Activated T-helper 2 cell treated with anti-CD3 and anti-CD28 coated beads, Interferon-gamma antibody, Interleukin-2, Interleukin-4, amounts not matched to agents 10 μg/mL and 5 μg/mL and 100 μg/mL, durations not matched to agents 14 hours and 24 hours and 36 hours (primary cell): ENCODE results near the gene DOCK11. TPM values are rescaled to one million over a fixed set of nuclear protein-coding genes. Genes with fewer than 3 reads are reported as not detected.

Experiments
- DNase-seq: peaks from one replicate; pipeline ENCODE4 v3.0.0; 2021; ENCODE audit warnings: low spot score
- H3K27ac Mint-ChIP-seq: one replicate; pipeline ENCODE4 v1.8.0; 2021; ENCODE audit warnings: mixed read lengths
- H3K27me3 Mint-ChIP-seq: one replicate; pipeline ENCODE4 v1.8.0; 2021; ENCODE audit warnings: low read depth, mixed read lengths
- H3K36me3 Mint-ChIP-seq: one replicate; pipeline ENCODE4 v1.8.0; 2021; ENCODE audit warnings: low read depth, mixed read lengths
- H3K4me1 Mint-ChIP-seq: one replicate; pipeline ENCODE4 v1.8.0; 2021; ENCODE audit warnings: low read depth, mixed read lengths
- H3K4me3 Mint-ChIP-seq: one replicate; pipeline ENCODE4 v1.8.0; 2021; ENCODE audit warnings: low read depth, mild to moderate bottlenecking, moderate library complexity, mixed read lengths
- H3K9me3 Mint-ChIP-seq: one replicate; pipeline ENCODE4 v1.8.0; 2021; ENCODE audit warnings: mixed read lengths
- intact Hi-C: fragments of 100-400 bp; cut with micrococcal nuclease; formaldehyde crosslinking; loops from one replicate; pipeline ENCODE4 v1.15.1; 2023
- total RNA-seq: library from RNA; stranded (reverse); gene quantifications from 2 replicates; pipeline ENCODE4 v1.2.3, GENCODE V29; 2022

DOCK11 gene
- total RNA-seq, 1 donor from 2014 or later, result 31.8 TPM

DNA sequence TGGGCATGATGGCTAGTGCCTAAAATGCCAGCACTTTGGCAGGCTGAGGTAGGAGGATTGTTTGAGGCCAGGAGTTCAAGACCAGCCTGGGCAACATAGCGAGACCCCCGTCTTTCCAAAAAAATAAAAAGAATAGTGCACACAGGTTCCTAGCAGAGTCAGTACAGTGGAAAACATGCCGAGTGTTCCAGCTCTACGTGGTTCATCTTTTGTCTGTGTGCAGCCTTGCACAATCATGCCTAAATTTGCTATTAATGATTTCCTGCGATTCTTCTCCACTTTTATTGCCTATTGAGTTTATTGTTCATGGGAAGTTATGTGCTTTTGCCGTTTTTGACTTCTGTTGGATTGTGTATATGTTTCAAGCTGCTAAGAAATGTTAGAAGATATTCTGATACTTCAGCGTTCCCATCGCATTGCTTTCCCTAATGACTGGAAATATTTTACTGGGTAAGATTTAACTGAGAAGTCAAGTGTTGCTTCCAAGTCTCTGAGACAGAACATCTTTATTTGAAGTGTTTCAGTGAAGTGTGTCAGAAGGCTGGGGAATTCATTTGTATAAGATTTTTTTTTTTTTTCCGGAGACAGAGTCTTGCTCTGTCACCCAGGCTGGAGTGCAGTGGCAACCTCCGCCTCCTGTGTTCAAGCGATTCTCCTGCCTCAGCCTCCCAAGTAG, 11.3 kb downstream of the DOCK11 start:
- no peak overlapping the region for H3K4me3 Mint-ChIP-seq
- intact Hi-C loops, result no loop called here
- H3K4me1 Mint-ChIP-seq, result peaks cover 30% of the 10 kb centered on the region
- no peak overlapping the region for H3K27ac Mint-ChIP-seq
- no peaks in the 10 kb centered on the region for H3K9me3 Mint-ChIP-seq
- DNase-seq, result no peak
- peaks cover 39% of the 10 kb centered on the region for H3K36me3 Mint-ChIP-seq
- no peaks in the 10 kb centered on the region for H3K27me3 Mint-ChIP-seq

DNA sequence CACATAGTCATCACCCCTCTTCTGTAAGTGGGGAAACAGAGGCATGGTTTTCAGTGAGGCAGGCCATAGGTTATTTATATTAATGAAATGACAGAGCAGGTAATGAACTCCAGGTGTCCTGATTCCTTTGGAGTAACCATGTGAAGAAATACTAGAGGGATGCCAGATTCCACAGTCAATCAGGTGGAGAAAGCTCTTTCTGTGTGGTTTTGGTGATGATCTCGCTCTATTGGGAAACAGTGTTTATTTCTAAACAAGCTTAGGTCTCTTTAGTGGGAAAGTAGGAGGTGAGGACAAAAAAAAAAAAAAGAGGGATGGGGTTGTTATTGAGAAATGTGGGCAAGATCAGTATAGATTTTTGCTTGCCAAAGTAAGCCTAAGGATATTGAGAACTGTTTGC, 12.2 kb downstream of the DOCK11 start:
- Mint-ChIP-seq H3K9me3 (no peaks in the 10 kb centered on the region), H3K4me1 (peaks cover 22% of the 10 kb centered on the region), H3K4me3 (no peak overlapping the region), H3K36me3 (peaks cover 39% of the 10 kb centered on the region), H3K27ac (no peak overlapping the region), H3K27me3 (no peaks in the 10 kb centered on the region)
- intact Hi-C loops, result no loop called here
- no peak for DNase-seq

DNA sequence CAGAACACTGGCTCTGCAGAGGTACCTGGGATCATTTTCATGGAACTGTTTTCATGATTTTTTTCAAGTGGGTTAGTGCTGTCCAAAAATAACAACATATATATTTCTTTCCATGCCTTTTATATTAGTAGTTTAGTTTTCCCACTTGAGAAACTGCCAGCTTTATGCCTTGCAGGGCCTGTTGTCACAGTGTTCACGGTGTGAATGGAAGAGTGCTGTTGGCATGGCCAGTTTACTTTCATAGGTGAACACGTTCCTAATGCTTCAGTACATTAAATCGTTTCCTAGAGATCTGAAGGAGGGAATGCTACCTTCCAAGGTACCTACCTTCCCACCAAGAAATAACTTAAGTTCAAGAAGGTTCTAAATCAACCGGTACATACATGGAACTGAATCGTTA, 12.6 kb downstream of the DOCK11 start:
- intact Hi-C loops, result no loop called here
- Mint-ChIP-seq H3K27me3 (no peaks in the 10 kb centered on the region), H3K9me3 (peaks cover 2% of the 10 kb centered on the region), H3K27ac (no peak overlapping the region), H3K4me3 (no peak overlapping the region), H3K4me1 (peaks cover 22% of the 10 kb centered on the region), H3K36me3 (peaks cover 43% of the 10 kb centered on the region)
- no peak for DNase-seq

DNA sequence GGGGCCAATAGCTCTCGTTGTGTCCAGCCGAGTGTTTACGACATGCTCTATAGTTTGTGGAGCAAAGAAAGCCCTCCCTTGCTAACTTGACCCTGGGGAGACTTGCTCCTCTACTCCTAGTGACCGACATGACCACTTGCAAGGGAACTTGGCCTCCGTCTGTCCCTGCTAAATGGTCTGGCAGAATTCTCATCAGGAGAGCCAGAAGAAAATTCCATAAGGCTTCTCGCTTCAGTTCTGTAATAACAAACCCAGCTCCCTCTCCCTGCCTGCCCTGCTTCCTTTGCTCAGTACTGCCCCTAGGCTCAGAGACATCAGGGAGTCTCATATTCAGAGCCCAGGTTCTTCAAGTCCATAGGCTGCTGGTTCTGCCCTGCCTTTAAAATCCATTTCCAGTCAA, 13.0 kb downstream of the DOCK11 start:
- intact Hi-C loops, result no loop called here
- Mint-ChIP-seq H3K27ac (no peak overlapping the region), H3K4me3 (no peak overlapping the region), H3K27me3 (no peaks in the 10 kb centered on the region), H3K4me1 (peaks cover 20% of the 10 kb centered on the region), H3K9me3 (peaks cover 4% of the 10 kb centered on the region), H3K36me3 (peaks cover 43% of the 10 kb centered on the region)
- no peak for DNase-seq

DNA sequence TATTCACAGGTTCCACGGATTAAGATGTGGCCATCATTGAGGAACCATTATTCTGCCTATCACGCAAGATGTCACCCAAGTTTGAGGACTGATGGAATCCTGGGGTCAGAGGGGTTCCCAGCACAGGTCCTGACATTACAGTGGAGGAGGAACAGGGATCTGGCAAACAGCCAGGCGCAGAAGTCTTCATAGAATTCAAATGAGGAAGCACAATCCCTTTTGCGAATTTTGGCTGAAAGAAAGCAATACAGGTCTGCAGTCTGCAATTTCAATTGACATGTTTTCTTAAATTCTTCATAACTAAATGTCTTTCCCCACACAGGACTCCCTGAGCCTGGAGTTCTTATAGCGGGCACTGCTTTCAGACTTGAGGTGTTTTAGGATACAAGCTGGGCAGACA, 14.5 kb downstream of the DOCK11 start:
- DNase-seq, result no peak
- intact Hi-C loops, result no loop called here
- Mint-ChIP-seq H3K4me1 (peaks cover 16% of the 10 kb centered on the region), H3K9me3 (peaks cover 12% of the 10 kb centered on the region), H3K36me3 (peaks cover 57% of the 10 kb centered on the region), H3K27me3 (no peaks in the 10 kb centered on the region), H3K27ac (no peak overlapping the region), H3K4me3 (no peak overlapping the region)

DNA sequence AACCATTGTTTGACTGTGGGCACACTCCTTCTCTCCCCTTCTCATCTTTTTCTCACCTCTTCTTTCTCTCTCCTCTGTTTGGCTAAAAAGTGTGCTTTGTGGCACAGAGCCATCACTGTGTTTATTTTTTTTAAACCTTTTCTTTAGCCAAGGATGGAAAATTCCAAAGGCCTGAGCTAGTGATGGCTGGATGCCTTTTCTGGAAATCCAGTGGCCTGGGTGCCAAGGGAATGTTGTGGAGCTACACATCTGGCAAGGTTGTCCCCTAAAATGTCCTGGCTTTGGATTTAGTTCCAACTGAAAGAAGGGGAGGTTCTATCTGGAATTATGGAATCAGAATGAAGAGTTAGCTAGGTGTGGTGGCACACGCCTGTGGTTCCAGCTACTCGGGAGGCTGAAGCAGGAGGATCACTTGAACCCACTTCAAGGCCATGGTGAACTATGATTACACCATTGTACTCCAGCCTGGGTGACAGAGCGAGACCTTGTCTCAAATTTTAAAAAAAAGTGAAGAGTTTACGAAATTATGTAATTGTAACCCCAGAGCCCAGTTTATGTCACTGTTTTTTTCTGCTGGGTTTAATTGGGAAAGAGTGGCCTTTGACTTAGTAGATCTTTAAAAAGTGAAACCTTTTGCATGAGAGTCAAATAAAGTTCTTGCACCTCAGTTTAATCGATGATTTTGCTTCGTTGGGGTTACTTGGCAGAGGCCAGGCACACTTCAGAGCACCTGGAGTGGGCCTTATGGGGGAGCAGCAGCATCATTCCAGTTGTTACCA, 17.7 kb downstream of the DOCK11 start:
- no peaks in the 10 kb centered on the region for H3K27me3 Mint-ChIP-seq
- H3K36me3 Mint-ChIP-seq, result peaks cover 57% of the 10 kb centered on the region
- peaks cover 14% of the 10 kb centered on the region for H3K4me1 Mint-ChIP-seq
- no peak overlapping the region for H3K4me3 Mint-ChIP-seq
- H3K27ac Mint-ChIP-seq, result no peak overlapping the region
- DNase-seq, result no peak
- intact Hi-C loops, result no loop called here
- peaks cover 12% of the 10 kb centered on the region for H3K9me3 Mint-ChIP-seq

DNA sequence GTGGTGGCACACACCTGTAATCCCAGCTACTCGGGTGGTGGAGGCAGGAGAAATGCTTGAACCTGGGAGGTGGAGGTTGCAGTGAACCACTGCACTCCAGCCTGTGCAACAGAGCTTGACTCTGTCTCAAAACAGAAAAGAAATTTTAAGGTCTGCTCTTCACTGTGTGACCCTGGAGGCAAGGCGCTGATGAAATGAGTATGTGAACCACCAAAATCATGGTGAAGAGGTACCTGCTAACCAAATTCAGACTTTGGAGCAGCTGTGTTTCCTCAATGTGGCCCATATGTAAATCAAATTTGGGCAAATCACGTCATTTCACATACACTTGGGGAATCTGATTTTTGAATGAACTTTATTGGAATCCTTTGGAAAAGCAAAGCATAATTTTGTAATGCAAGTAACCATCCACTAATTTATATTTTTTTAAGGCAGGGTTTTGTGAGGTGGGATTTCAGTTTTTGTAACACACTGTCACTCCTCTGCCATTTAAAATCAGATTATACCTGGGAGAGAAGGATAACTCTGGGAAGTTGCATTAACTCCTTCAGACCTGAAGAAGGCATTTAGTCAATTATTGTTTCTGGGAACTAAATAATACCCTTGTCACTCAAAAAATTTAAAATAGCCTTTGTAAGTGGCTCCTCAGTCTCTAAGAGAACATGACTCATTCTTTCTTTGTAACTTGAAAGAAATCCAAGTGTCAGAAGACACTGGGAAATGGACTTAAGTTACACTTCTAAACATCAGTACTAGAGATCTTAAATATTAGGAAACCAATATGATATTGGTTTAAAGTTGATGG, 24.0 kb downstream of the DOCK11 start:
- H3K4me3 Mint-ChIP-seq, result no peak overlapping the region
- peaks cover 42% of the 10 kb centered on the region for H3K4me1 Mint-ChIP-seq
- no peaks in the 10 kb centered on the region for H3K27me3 Mint-ChIP-seq
- DNase-seq, result no peak
- intact Hi-C loops, result no loop called here
- no peak overlapping the region for H3K27ac Mint-ChIP-seq
- peaks cover under 1% of the 10 kb centered on the region for H3K9me3 Mint-ChIP-seq
- H3K36me3 Mint-ChIP-seq, result peaks cover 26% of the 10 kb centered on the region

DNA sequence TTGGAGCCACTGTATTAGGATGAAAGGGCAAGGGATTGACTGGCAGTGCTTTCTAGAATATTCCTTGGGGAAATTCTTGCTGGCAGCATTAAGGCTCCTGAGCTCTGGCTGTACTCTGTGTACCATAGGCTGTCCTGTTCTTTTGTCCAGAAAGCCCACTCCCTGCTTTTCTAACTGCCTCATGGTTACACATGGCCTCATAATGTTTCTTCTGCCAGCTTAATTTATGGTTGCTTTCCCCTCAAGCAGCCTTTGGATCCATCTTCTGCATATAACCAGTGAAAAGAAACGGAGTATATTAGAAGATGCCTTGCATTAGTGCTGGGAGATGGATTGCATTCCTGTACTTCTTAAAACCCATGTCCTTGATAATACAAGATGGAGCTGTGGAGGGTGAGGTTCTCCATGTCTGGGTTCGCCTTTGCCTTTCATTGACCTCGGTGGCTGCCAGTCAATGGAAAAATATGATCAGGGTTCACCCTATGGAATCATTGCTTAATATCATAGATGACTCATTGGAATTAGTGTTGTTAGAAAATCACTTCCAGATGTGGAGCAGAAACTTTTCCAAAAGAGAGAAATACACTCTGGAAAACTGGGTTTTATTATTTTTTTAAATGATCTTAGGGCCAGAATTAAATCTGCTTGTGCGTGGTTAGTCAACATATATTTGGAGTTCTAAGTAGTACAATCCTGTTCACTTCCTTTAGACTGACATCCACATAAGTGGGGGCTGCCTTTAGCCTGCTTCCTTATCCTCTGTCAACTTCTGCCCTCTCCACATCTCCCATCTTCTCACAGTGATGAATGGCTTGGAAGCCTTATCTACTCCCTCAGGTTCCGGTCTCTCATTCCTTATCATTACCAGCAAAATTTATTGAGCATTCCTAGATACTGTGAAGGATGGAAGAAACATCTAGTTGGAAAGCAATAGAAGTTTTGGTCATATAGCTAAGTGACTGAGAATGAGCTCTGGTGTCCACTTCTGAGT, 24.9 kb downstream of the DOCK11 start:
- no peak for DNase-seq
- Mint-ChIP-seq H3K4me3 (no peak overlapping the region), H3K9me3 (no peaks in the 10 kb centered on the region), H3K36me3 (peaks cover 21% of the 10 kb centered on the region), H3K27me3 (no peaks in the 10 kb centered on the region), H3K4me1 (peaks cover 47% of the 10 kb centered on the region), H3K27ac (no peak overlapping the region)
- intact Hi-C loops, result no loop called here

DNA sequence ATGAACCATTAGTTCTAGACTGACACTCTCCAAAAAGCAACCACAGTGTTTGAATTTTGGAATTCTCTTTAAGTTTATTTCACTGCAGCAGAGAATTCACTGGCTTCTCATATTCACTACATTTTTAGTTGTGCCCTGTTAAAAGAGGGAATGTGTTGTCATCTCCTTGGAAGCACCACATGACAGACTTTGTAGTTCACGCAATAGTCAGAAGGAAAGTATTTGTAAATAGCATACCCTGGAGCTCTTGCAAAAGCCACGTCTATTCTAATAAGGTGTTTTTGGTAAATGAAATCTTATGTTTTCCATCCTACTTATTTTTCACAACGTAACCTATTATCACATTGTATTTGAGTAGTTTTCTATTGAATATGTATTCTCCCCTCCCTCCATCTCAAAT, 25.8 kb downstream of the DOCK11 start:
- Mint-ChIP-seq H3K36me3 (peaks cover 20% of the 10 kb centered on the region), H3K9me3 (no peaks in the 10 kb centered on the region), H3K27me3 (no peaks in the 10 kb centered on the region), H3K4me1 (peaks cover 55% of the 10 kb centered on the region), H3K4me3 (no peak overlapping the region), H3K27ac (no peak overlapping the region)
- DNase-seq, result no peak
- intact Hi-C loops, result no loop called here

DNA sequence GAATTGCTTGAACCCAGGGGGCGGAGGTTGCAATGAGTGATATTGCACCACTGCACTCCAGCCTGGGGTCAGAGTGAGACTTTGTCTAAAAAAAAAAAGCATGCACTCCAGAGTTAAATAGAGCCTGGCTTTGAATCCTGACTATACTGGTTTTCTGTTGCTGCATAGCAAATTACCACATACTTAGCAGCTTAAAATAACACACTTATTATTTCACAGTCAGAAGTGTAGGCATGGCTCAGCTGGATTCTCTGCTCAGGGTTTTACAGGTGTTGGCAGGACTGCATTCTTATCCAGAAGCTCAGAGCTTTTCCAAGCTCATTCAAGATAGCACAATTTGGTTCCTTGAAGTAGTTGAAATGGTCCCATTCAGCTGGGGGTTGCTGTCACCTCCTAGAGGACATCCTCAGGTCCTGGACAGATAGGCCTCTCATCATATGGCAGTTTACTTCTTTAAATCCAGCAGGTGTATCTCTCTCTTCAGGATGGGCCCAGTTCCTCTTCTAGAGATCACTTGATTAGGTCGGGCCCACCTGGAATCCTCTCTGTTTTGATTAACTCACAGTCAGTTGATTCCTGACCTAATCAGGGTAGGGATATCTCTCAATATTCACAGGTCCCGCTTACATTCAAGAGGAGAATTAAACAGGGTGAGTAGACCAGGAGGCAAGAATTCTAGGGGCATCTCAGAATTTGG, 26.8 kb downstream of the DOCK11 start:
- Mint-ChIP-seq H3K27ac (no peak overlapping the region), H3K4me3 (no peak overlapping the region), H3K36me3 (peaks cover 21% of the 10 kb centered on the region), H3K9me3 (no peaks in the 10 kb centered on the region), H3K27me3 (no peaks in the 10 kb centered on the region), H3K4me1 (peaks cover 57% of the 10 kb centered on the region)
- no peak for DNase-seq
- intact Hi-C loops, result no loop called here

DNA sequence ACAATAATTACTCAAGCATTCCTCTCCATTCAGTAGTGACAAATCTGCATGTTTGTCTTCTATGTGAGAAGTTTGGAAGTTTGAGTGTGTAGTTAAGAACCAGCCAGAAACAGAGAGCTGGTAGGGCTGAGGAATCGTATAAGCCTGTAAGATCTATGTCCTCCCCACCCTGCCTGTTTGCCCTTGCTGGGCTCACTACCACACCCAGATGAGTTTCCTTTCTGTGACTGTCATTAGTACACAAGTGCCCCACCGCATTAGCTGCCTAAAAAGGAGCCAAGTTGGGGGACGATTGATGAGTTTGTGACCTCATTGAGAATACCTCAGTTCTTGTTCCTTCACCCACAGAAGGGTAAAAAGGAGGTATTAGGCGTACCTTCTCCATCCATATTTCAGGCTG, 28.3 kb downstream of the DOCK11 start:
- Mint-ChIP-seq H3K36me3 (peaks cover 21% of the 10 kb centered on the region), H3K4me1 (peaks cover 54% of the 10 kb centered on the region), H3K4me3 (peak overlapping the region; percentile 11), H3K9me3 (no peaks in the 10 kb centered on the region), H3K27ac (peak overlapping the region; percentile 57), H3K27me3 (no peaks in the 10 kb centered on the region)
- DNase-seq, result peak; percentile 17
- intact Hi-C loops, result no loop called here

DNA sequence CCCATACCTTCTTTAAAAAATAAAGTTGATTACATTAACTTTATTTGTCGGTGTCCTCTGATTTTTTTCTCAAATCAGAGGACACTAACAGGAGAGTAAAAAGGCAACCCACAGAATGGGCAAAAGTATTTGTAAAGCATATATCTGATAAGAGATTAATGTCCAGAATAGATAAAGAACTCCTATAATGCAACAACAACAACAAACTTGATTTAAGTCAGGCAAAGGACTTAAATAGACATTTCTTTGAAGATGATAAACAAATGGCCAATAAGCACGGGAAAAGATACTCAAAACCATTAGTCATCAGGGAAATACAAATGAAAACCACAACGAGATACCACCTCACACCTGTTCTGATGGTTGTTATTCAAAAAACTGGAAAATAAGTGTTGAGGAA, 28.7 kb downstream of the DOCK11 start:
- DNase-seq, result no peak
- H3K27ac Mint-ChIP-seq, result peak overlapping the region; percentile 57
- H3K27me3 Mint-ChIP-seq, result no peaks in the 10 kb centered on the region
- intact Hi-C loops, result no loop called here
- H3K4me3 Mint-ChIP-seq, result no peak overlapping the region
- H3K9me3 Mint-ChIP-seq, result no peaks in the 10 kb centered on the region
- H3K36me3 Mint-ChIP-seq, result peaks cover 23% of the 10 kb centered on the region
- peaks cover 58% of the 10 kb centered on the region for H3K4me1 Mint-ChIP-seq
